Type B pancreatic cell (in vitro differentiated cells): ENCODE measurements around the gene MIA. TPM values are rescaled to one million over a fixed set of nuclear protein-coding genes. Genes with fewer than 3 reads are reported as not detected.
"Not testable (repeated sequence)": the region's sequence is repeated elsewhere in the genome, so short reads cannot be mapped to it uniquely, and the experiment has no call there.

Experiments
- DNase-seq: peaks from one replicate; pipeline ENCODE4 v3.0.0; 2021; ENCODE audit warnings: mixed read lengths; ENCODE audit not compliant: unreplicated experiment; ENCODE audit errors: extremely low spot score
- H3K27ac Mint-ChIP-seq: 2 replicates; pipeline ENCODE4 v1.8.0; 2021; ENCODE audit warnings: mild to moderate bottlenecking, mixed read lengths
- H3K27me3 Mint-ChIP-seq: 2 replicates; pipeline ENCODE4 v1.8.0; 2021; ENCODE audit warnings: mixed read lengths
- H3K36me3 Mint-ChIP-seq: 2 replicates; pipeline ENCODE4 v1.8.0; 2021; ENCODE audit warnings: mixed read lengths
- H3K4me1 Mint-ChIP-seq: one replicate; pipeline ENCODE4 v1.8.0; 2021; ENCODE audit warnings: mixed read lengths; ENCODE audit not compliant: unreplicated experiment
- H3K4me3 Mint-ChIP-seq: 2 replicates; pipeline ENCODE4 v1.8.0; 2021; ENCODE audit warnings: mild to moderate bottlenecking, mixed read lengths
- H3K9me3 Mint-ChIP-seq: 2 replicates; pipeline ENCODE4 v1.8.0; 2021; ENCODE audit warnings: mixed read lengths
- CTCF ChIP-seq: fragments of 200-600 bp; sonication (generic); conservative IDR thresholded peaks from 2 replicates; pipeline ENCODE4 v1.5.0; 2021; ENCODE audit warnings: antibody characterized with exemption, mild to moderate bottlenecking
- total RNA-seq: library from RNA; stranded (reverse); gene quantifications from 2 replicates; pipeline ENCODE4 v1.2.1, GENCODE V29; 2021; ENCODE audit warnings: low replicate concordance

MIA gene
- total RNA-seq, 1 donor from 2014 or later, result 3.2 TPM

- H3K36me3 Mint-ChIP-seq, result peaks cover 19% of the 10 kb centered on the region
- no peak for TF ChIP-seq CTCF
- no peak for DNase-seq
- H3K4me1 Mint-ChIP-seq, result peaks cover 58% of the 10 kb centered on the region
- H3K27ac Mint-ChIP-seq, result no peak overlapping the region
- H3K27me3 Mint-ChIP-seq, result no peaks in the 10 kb centered on the region
- no peaks in the 10 kb centered on the region for H3K9me3 Mint-ChIP-seq
- H3K4me3 Mint-ChIP-seq, result no peak overlapping the region
These were observed 33.2 kb downstream of the MIA start for GRCh38 chr19:40808497-40808896.

GRCh38 chr19:40809358-40810086, 34.2 kb downstream of the MIA start:
- H3K27ac Mint-ChIP-seq, result peak overlapping the region; percentile 95
- no peaks in the 10 kb centered on the region for H3K9me3 Mint-ChIP-seq
- H3K27me3 Mint-ChIP-seq, result peaks cover 3% of the 10 kb centered on the region
- DNase-seq, result no peak
- H3K4me1 Mint-ChIP-seq, result peaks cover 47% of the 10 kb centered on the region
- TF ChIP-seq CTCF, result no peak
- H3K36me3 Mint-ChIP-seq, result peaks cover 19% of the 10 kb centered on the region
- peak overlapping the region; percentile 76 for H3K4me3 Mint-ChIP-seq

GRCh38 chr19:40810160-40810559, 34.8 kb downstream of the MIA start:
- H3K27ac Mint-ChIP-seq, result peak overlapping the region; percentile 95
- peaks cover 15% of the 10 kb centered on the region for H3K36me3 Mint-ChIP-seq
- no peaks in the 10 kb centered on the region for H3K9me3 Mint-ChIP-seq
- DNase-seq, result no peak
- peaks cover 8% of the 10 kb centered on the region for H3K27me3 Mint-ChIP-seq
- peak overlapping the region; percentile 76 for H3K4me3 Mint-ChIP-seq
- H3K4me1 Mint-ChIP-seq, result peaks cover 46% of the 10 kb centered on the region
- TF ChIP-seq CTCF, result no peak

- H3K27me3 Mint-ChIP-seq, result peaks cover 12% of the 10 kb centered on the region
- H3K4me3 Mint-ChIP-seq, result peak overlapping the region; percentile 96
- not testable (repeated sequence) for DNase-seq, H3K9me3 Mint-ChIP-seq
- H3K4me1 Mint-ChIP-seq, result peaks cover 47% of the 10 kb centered on the region
- peaks cover 15% of the 10 kb centered on the region for H3K36me3 Mint-ChIP-seq
- TF ChIP-seq CTCF, result peak; percentile 33
- H3K27ac Mint-ChIP-seq, result peak overlapping the region; percentile 95
These were observed 35.5 kb downstream of the MIA start for GRCh38 chr19:40810649-40811408.

GRCh38 chr19:40811478-40812341, 36.4 kb downstream of the MIA start:
- Mint-ChIP-seq H3K36me3 (peaks cover 13% of the 10 kb centered on the region), H3K4me3 (peak overlapping the region; percentile 96), H3K4me1 (peaks cover 40% of the 10 kb centered on the region), H3K27ac (peak overlapping the region; percentile 95), H3K9me3 (no peaks in the 10 kb centered on the region), H3K27me3 (peaks cover 15% of the 10 kb centered on the region)
- DNase-seq, result no peak
- no peak for TF ChIP-seq CTCF

- Mint-ChIP-seq H3K4me3 (peak overlapping the region; percentile 96), H3K27me3 (peaks cover 15% of the 10 kb centered on the region), H3K4me1 (peaks cover 32% of the 10 kb centered on the region), H3K27ac (peak overlapping the region; percentile 95)
- not testable (repeated sequence) for H3K36me3 Mint-ChIP-seq, DNase-seq, H3K9me3 Mint-ChIP-seq
These were observed 37.2 kb downstream of the MIA start for GRCh38 chr19:40812571-40812970.
